SK-N-SH (cell line): ENCODE data around the gene SLC35A2. TPM values are rescaled to one million over a fixed set of nuclear protein-coding genes. Genes with fewer than 3 reads are reported as not detected.

Source experiments
- CTCF ChIA-PET: fragments of 300-600, 350-600 bp; formaldehyde crosslinking; extraction: SDS; loops from one replicate; lab custom pipeline; 2021; lab: Yijun Ruan, JAX
- POLR2A ChIA-PET: fragments of 350-600 bp; sonication (Branson Sonifier 250); formaldehyde crosslinking; extraction: SDS; loops from one replicate; lab custom pipeline; 2020; ENCODE audit warnings: antibody characterized with exemption, inconsistent platforms; lab: Yijun Ruan, JAX
- DNase-seq: peaks from one replicate; pipeline ENCODE4 v3.0.0; 2012
- H2AFZ ChIP-seq: fragments of 200-600 bp; sonication (generic); 2 replicates; pipeline ENCODE4 v1.8.1; 2016; ENCODE audit warnings: antibody characterized with exemption, mild to moderate bottlenecking, low read depth
- H3F3A ChIP-seq: fragments of 200-600 bp; sonication (generic); replicated peaks from 2 replicates; pipeline ENCODE3; 2016; ENCODE audit warnings: antibody characterized with exemption, mild to moderate bottlenecking; ENCODE audit not compliant: insufficient read depth
- H3K27ac ChIP-seq, 2 experiments: fragments of 200-500 bp in 1 of 2; fragments of 200-600 bp in 1 of 2; sonication (Bioruptor generic) in 1 of 2; sonication (generic), shearing (Covaris generic) in 1 of 2; 2 replicates each; pipeline versions ENCODE4 v1.5.1 to v1.6.1; 2014 to 2016; ENCODE audit warnings: low read depth in 2 of 2, inconsistent platforms in 1 of 2, low read length in 1 of 2, mild to moderate bottlenecking in 1 of 2, mixed read lengths in 1 of 2
- H3K27me3 ChIP-seq: fragments of 200-600 bp; sonication (generic), shearing (Covaris generic); 2 replicates; pipeline ENCODE4 v1.6.1; 2016; ENCODE audit warnings: mixed run types; ENCODE audit not compliant: insufficient read depth
- H3K36me3 ChIP-seq, 2 experiments: fragments of 200-500 bp in 1 of 2; fragments of 200-600 bp in 1 of 2; sonication (Bioruptor generic) in 1 of 2; sonication (generic) in 1 of 2; replicated peaks in 1 of 2; 2 replicates each; pipeline versions ENCODE3 to v1.5.1; 2014 to 2016; ENCODE audit warnings: low read length in 1 of 2, mild to moderate bottlenecking in 1 of 2; ENCODE audit not compliant: insufficient read depth in 2 of 2, control insufficient read depth in 1 of 2
- H3K4me1 ChIP-seq, 2 experiments: fragments of 200-500 bp in 1 of 2; fragments of 200-600 bp in 1 of 2; sonication (Bioruptor generic) in 1 of 2; sonication (generic), shearing (Covaris generic) in 1 of 2; 2 replicates each; pipeline versions ENCODE4 v1.5.1 to v1.6.1; 2014 to 2016; ENCODE audit warnings: low read depth in 1 of 2, low read length in 1 of 2, mixed run types in 1 of 2; ENCODE audit not compliant: insufficient read depth in 2 of 2, control insufficient read depth in 1 of 2
- H3K4me2 ChIP-seq: fragments of 200-600 bp; sonication (generic), shearing (Covaris generic); 2 replicates; pipeline ENCODE4 v1.6.1; 2017; ENCODE audit warnings: mixed run types
- H3K4me3 ChIP-seq, 2 experiments: fragments of 200-500 bp in 1 of 2; fragments of 200-600 bp in 1 of 2; sonication (Bioruptor generic) in 1 of 2; sonication (generic), shearing (Covaris generic) in 1 of 2; 2 replicates each; pipeline versions ENCODE4 v1.5.1 to v1.8.1; 2014 to 2016; ENCODE audit warnings: low read depth in 2 of 2, inconsistent platforms in 1 of 2, low read length in 1 of 2, mild to moderate bottlenecking in 1 of 2, mixed read lengths in 1 of 2, moderate library complexity in 1 of 2
- H3K79me2 ChIP-seq: fragments of 200-600 bp; sonication (generic); 2 replicates; pipeline ENCODE4 v1.8.1; 2017; ENCODE audit warnings: mild to moderate bottlenecking; ENCODE audit not compliant: insufficient read depth
- H3K9ac ChIP-seq: fragments of 200-600 bp; sonication (generic); 2 replicates; pipeline ENCODE4 v1.6.1; 2017; ENCODE audit warnings: mixed run types
- H3K9me2 ChIP-seq: fragments of 200-600 bp; sonication (generic); 2 replicates; pipeline ENCODE4 v1.6.1; 2017; ENCODE audit warnings: mixed run types
- H3K9me3 ChIP-seq: fragments of 200-600 bp; sonication (generic); 2 replicates; pipeline ENCODE4 v1.6.1; 2017; ENCODE audit warnings: mixed run types, mild to moderate bottlenecking, moderate library complexity
- H4K20me1 ChIP-seq: fragments of 200-600 bp; sonication (generic); 2 replicates; pipeline ENCODE4 v1.6.1; 2017; ENCODE audit warnings: mild to moderate bottlenecking, mixed run types; ENCODE audit not compliant: insufficient read depth
- ELF1 ChIP-seq: IDR thresholded peaks from 2 replicates; pipeline ENCODE4 v1.4.0; 2012
- EP300 ChIP-seq, 2 experiments: IDR thresholded peaks; 2 replicates each; pipeline versions ENCODE4 v1.4.0 to v1.6.1; 2012; ENCODE audit warnings: borderline replicate concordance in 1 of 2, low read depth in 1 of 2, low read length in 1 of 2
- EZH2phosphoT487 ChIP-seq: fragments of 200-600 bp; sonication (generic); IDR thresholded peaks from 2 replicates; pipeline ENCODE4 v1.6.1; 2017; ENCODE audit warnings: low read depth, mixed run types, mild to moderate bottlenecking, antibody characterized with exemption, moderate library complexity, borderline replicate concordance
- FOSL2 ChIP-seq: IDR thresholded peaks from 2 replicates; pipeline ENCODE4 v1.4.0; 2012; ENCODE audit warnings: low read depth, mild to moderate bottlenecking, moderate library complexity, borderline replicate concordance
- MEF2A ChIP-seq: IDR thresholded peaks from 2 replicates; pipeline ENCODE4 v1.4.0; 2012; ENCODE audit warnings: low read depth, borderline replicate concordance
- NRF1 ChIP-seq: IDR thresholded peaks from 2 replicates; pipeline ENCODE4 v1.6.1; 2012; ENCODE audit warnings: low read depth, mild to moderate bottlenecking, low read length
- POLR2AphosphoS5 ChIP-seq: IDR thresholded peaks from 2 replicates; pipeline ENCODE4 v1.6.1; 2012; ENCODE audit warnings: low read depth, low read length
- RXRA ChIP-seq: IDR thresholded peaks from 2 replicates; pipeline ENCODE4 v1.4.0; 2012; ENCODE audit warnings: low read depth, mild to moderate bottlenecking, borderline replicate concordance
- SIN3A ChIP-seq: IDR thresholded peaks from 2 replicates; pipeline ENCODE4 v1.6.1; 2012; ENCODE audit warnings: low read depth, mild to moderate bottlenecking, low read length, moderate library complexity, borderline replicate concordance
- TEAD4 ChIP-seq: IDR thresholded peaks from 2 replicates; pipeline ENCODE4 v1.4.0; 2012; ENCODE audit warnings: mild to moderate bottlenecking, borderline replicate concordance; ENCODE audit not compliant: insufficient read depth
- YY1 ChIP-seq: IDR thresholded peaks from 2 replicates; pipeline ENCODE4 v1.4.0; 2012; ENCODE audit warnings: low read depth, mild to moderate bottlenecking
- WGBS: methylation state at CpG from one replicate; pipeline ENCODE4 v1.1.6; 2017; ENCODE audit warnings: low lambda C conversion rate; 5-methylcytosine and 5-hydroxymethylcytosine counted together
- polyA plus RNA-seq, 3 experiments: library from polyadenylated mRNA; depleted of rRNA; stranded (reverse); fragments of >200 nt; gene quantifications; 2 replicates each; pipeline ENCODE4 v1.2.3, GENCODE V29; 2012
- TF ChIP-seq, protein P1 (sequence below): IDR thresholded peaks from 2 replicates; pipeline ENCODE4 v1.4.0; 2012; ENCODE audit warnings: low read depth, borderline replicate concordance
- TF ChIP-seq, protein P2 (sequence below): IDR thresholded peaks from 2 replicates; pipeline ENCODE4 v1.4.0; 2012; ENCODE audit warnings: low read depth, borderline replicate concordance
- TF ChIP-seq, protein P3 (sequence below): fragments of 150-350 bp; IDR thresholded peaks from 2 replicates; pipeline ENCODE4 v1.6.1; 2017; ENCODE audit warnings: antibody characterized with exemption, low read length, low read depth, borderline replicate concordance
- TF ChIP-seq, protein P4 (sequence below): IDR thresholded peaks from 2 replicates; pipeline ENCODE4; 2012

The SLC35A2 gene
- polyA plus RNA-seq, 1 of the 3 experiments (the other 2 are of a cell fraction): 71.3 TPM

DNA sequence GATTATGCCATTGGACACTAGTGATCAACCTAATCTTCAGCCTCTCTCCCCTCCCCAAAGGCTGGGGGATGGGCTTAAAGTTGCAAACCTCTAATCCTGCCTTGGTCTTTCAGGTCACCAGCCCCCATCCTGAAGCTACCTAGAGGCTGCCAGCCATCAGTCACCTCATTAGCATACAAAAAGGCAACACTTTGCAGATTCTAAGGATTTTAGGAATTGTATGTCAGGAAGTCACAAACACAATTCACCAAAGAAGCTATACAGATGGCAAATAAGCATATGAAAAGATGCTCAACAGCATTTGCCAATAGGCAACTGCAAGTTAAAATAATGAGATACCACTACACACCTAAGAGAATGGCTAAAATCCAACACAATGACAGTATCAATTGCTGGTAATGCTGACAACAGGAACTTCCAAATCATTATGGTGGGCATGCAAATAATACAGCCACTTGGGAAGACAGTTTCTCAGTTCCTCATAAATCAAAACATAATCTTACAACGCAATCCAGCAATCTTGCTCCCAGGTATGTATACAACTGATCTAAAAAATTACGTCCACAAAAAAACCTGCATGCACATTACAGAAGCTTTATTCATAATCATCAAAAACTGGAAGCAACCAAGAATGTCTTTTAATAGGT, 16.4 kb upstream of the SLC35A2 start:
- Histone ChIP-seq H3K27me3 (no peaks in the 10 kb centered on the region), H3K9me3 (no peaks in the 10 kb centered on the region), H3K4me2 (no peak overlapping the region), H4K20me1 (no peaks in the 10 kb centered on the region), H3F3A (no peaks in the 10 kb centered on the region), H3K36me3 (peaks cover 20 to 50% of the 10 kb centered on the region in 2 experiments), H3K9me2 (no peaks in the 10 kb centered on the region), H3K79me2 (no peaks in the 10 kb centered on the region), H3K9ac (no peak overlapping the region), H3K4me3 (no peak overlapping the region), H2AFZ (no peak overlapping the region), H3K27ac (no peak overlapping the region), H3K4me1 (no peaks in the 10 kb centered on the region)
- ChIA-PET POLR2A (interaction anchor here (0.6 kb wide), 1 partner anchor 672 kb away, joined by 3 read pairs; no protein-coding TSS in a partner anchor), CTCF (interaction anchor here (0.9 to 1.6 kb wide), 3 partner anchors 12 to 18 kb away, joined by 3 to 10 read pairs (median 4); no protein-coding TSS in a partner anchor)
- DNase-seq: no peak
- TF ChIP-seq, protein P1, sequence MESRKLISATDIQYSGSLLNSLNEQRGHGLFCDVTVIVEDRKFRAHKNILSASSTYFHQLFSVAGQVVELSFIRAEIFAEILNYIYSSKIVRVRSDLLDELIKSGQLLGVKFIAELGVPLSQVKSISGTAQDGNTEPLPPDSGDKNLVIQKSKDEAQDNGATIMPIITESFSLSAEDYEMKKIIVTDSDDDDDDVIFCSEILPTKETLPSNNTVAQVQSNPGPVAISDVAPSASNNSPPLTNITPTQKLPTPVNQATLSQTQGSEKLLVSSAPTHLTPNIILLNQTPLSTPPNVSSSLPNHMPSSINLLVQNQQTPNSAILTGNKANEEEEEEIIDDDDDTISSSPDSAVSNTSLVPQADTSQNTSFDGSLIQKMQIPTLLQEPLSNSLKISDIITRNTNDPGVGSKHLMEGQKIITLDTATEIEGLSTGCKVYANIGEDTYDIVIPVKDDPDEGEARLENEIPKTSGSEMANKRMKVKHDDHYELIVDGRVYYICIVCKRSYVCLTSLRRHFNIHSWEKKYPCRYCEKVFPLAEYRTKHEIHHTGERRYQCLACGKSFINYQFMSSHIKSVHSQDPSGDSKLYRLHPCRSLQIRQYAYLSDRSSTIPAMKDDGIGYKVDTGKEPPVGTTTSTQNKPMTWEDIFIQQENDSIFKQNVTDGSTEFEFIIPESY: no peak
- TF ChIP-seq MEF2A (no peak), EZH2phosphoT487 (no peak), POLR2AphosphoS5 (no peak), ELF1 (no peak), RXRA (no peak), EP300 (IDR thresholded peaks at IDR 0.05; ENCODE audit: borderline replicate concordance in 1 of 2, low read depth in 1 of 2, low read length in 1 of 2) (no peak), NRF1 (no peak), FOSL2 (no peak), YY1 (no peak), SIN3A (no peak), TEAD4 (no peak)
- TF ChIP-seq, protein P2, sequence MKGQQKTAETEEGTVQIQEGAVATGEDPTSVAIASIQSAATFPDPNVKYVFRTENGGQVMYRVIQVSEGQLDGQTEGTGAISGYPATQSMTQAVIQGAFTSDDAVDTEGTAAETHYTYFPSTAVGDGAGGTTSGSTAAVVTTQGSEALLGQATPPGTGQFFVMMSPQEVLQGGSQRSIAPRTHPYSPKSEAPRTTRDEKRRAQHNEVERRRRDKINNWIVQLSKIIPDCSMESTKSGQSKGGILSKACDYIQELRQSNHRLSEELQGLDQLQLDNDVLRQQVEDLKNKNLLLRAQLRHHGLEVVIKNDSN: no peak
- TF ChIP-seq, protein P3, sequence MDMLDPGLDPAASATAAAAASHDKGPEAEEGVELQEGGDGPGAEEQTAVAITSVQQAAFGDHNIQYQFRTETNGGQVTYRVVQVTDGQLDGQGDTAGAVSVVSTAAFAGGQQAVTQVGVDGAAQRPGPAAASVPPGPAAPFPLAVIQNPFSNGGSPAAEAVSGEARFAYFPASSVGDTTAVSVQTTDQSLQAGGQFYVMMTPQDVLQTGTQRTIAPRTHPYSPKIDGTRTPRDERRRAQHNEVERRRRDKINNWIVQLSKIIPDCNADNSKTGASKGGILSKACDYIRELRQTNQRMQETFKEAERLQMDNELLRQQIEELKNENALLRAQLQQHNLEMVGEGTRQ: no peak
- TF ChIP-seq, protein P4, sequence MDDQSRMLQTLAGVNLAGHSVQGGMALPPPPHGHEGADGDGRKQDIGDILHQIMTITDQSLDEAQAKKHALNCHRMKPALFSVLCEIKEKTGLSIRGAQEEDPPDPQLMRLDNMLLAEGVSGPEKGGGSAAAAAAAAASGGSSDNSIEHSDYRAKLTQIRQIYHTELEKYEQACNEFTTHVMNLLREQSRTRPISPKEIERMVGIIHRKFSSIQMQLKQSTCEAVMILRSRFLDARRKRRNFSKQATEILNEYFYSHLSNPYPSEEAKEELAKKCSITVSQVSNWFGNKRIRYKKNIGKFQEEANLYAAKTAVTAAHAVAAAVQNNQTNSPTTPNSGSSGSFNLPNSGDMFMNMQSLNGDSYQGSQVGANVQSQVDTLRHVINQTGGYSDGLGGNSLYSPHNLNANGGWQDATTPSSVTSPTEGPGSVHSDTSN: no peak
- WGBS: 93% methylated on average over 2 of the region's 2 CpGs
